Measurements from ENCODE around the gene NUDT3.
"Not testable (repeated sequence)": the region's sequence is repeated elsewhere in the genome, so short reads cannot be mapped to it uniquely, and the experiment has no call there.

Gene NUDT3

GRCh38 chr6:34391786-34392496 lies 528 bp downstream of the NUDT3 start:
- peak; percentile 69 for DNase-seq

DNA sequence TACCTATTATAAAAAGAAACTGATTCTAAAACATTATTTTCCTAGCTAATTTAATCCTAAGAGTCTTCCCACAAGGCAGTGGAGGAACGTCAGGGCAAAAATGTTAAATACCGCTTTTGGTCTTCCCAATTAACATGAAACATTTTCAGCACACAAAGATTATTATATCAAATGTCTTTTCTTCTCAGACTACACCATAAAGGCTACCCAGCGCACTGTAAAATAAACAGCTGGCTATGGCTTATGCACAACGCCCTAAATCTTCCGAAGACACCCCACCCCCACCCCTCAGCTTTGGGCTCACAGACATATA lies 1.0 kb downstream of the NUDT3 start:
- no peak for DNase-seq

DNA sequence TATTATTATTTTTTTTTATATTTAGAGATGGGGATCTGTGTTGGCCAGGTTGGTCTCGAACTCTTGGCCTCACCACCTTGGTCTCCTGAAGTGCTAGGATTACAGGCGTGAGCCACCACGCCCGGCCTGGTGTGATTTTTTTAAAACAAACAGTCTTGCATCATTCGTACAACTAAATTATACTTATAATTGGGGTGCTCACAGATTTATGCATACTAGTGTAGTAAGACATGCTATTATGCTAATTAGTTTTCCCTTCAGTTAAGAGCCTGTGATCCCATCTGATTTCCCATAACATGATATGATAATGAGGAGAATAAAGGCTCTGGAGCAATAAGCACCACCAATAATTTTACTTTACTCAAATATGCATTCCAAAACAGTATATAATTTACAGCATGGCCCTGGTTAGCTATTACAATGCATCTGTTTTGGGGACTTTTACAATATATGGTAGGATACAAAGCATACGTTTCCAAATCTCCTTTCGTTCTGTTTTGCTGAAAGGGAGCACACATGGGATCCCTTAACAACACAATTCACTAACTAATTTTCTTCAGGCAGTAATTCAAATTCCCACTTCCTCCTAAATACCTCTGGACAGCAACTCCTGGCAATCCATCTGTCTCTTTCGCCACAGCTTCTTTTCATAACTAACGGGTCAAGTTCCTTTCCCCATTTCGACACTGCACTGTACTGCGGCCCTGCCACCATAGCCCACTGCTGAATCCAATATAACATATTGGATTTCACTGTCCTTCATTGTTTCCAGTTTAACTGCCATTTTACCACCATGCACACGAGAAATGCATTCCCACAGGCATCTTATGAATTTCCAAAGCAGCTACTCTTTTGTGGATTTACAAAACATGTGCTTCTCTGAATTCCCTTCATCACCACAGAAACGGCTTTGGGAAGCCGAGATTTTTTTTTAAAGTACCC lies 1.7 kb downstream of the NUDT3 start:
- no peak for DNase-seq

DNA sequence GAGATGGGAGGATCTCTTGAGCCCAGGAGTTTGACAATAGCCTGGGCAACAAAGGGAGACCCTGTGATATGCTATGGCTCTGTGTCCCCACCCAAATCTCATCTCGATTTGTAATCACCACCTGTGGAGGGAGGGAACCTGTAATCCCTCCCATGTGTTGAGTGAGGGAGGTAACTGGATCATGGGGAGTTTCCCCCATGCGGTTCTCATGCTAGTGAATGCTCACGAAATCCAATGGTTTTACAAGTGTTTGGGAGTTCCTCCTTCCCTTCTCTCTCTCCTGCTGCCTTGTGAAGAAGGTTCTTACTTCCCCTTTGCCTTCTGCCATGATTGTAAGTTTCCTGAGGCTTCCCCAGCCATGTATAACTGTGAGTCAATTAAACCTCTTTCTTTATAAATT lies 3.4 kb downstream of the NUDT3 start:
- no peak for DNase-seq

- no peak for DNase-seq
Observed at GRCh38 chr6:34388421-34388820, 4.0 kb downstream of the NUDT3 start.

- no peak for DNase-seq
Observed at GRCh38 chr6:34386316-34387137, 5.9 kb downstream of the NUDT3 start.

GRCh38 chr6:34385793-34386195 lies 6.7 kb downstream of the NUDT3 start:
- no peak for DNase-seq

- no peak for DNase-seq
Observed at GRCh38 chr6:34384321-34385153, 7.9 kb downstream of the NUDT3 start.

DNA sequence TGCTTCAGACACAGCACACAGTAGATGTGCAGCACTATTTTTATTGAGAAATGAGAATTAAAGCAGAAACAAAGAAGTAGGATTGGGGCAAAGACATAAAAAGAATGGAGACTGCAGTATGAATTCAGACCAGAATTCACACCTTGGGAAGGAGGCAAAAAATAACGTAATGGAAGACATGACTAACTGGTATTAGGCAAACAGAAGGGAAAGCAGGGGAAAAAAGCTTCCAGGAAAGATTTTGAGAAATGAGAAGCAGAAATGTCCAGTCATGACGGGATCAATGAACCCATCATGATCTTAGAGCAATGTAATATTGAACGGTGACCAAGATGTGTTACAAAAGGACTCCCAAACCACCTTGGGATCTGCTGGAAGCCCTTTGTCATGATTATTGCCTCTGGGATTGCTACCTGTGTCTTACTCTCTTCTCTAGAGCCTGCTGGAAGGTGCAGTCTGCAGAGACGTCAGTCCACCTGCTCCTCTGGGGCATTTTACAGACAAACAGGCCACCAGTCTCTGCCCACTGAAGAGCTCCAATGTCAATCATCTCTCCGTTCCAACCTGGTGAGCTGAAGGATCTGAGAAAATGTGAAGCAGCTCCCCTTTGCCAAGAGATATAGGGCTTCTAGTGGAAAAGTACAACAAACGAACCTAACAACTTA lies 8.7 kb downstream of the NUDT3 start:
- DNase-seq, result no peak

GRCh38 chr6:34383161-34383631 lies 9.3 kb downstream of the NUDT3 start:
- DNase-seq, result no peak

DNA sequence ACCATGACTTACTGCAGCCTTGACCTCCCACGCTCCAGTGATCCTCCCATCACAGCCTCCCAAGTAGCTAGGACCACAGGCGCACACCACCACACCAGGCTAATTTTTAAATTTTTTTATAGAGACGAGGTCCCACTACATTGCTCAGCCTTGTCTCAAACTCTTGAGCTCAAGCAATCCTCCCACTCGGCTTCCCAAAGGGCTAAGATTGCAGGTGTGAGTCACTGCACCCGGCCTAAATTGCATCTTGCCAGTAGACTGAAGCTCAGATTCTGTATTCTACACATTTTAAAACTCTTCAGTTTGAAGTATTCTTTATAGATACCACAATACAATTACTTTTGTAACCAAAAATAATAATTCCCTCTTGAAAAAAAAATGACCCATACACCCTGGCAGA lies 11.4 kb downstream of the NUDT3 start:
- no peak for DNase-seq

DNA sequence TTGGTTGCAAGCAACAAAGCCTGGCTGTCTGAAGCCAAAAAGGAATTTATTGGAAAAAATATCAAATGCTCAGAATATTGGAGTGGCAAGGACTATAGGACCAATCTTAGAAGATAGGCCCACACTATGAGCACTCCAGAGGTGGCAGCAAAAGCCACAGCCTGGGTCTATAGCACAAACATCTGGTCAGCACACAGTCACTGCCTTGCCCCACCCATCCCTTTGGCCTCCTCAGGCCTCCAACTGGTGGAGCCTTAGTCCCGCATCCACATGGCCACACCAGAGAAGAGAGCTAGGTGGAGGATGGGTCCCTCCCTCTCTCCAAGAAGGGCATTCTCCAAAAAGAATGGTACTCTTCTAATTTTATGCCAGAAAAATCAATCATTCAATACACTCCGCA lies 14.0 kb downstream of the NUDT3 start:
- DNase-seq, result no peak

GRCh38 chr6:34377984-34378383 lies 14.5 kb downstream of the NUDT3 start:
- no peak for DNase-seq

DNA sequence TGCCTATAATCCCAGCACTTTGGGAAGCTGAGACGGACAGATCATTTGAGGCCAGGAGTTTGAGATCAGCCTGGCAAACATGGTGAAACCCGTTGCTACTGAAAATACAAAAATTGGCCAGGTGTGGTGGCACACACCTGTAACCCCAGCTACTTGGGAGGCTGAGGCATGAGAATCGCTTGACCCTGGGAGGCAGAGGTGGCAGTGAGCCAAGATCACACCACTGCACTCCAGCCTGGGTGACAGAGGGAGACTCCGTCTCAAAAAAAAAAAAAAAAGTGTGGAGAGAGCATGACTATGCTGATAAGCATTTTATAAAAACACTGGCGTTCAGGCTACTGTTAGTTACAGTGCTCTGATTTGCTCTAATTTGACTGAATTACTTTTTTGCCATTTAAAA lies 14.9 kb downstream of the NUDT3 start:
- not testable (repeated sequence) for DNase-seq

DNA sequence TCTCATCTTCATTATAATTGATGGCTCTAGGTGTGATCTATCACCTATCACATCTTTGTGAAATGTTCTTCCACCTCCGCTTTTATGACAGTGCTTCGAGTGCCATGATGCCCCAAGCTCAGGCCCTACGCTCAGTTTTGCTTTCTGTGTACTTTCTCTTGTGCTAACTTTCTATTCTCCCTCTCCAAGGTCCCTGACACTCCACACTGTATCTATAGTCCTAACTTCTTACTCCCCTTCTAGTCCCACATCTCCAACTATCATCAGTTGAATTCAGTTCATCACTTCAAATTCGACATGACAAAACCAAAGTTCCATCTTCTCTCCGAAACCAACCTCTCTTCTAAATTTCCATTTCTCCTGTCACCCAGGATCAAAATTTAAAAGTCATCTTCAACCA lies 16.6 kb downstream of the NUDT3 start:
- no peak for DNase-seq

- DNase-seq, result no peak
Observed at GRCh38 chr6:34374508-34374907, 18.0 kb downstream of the NUDT3 start.

DNA sequence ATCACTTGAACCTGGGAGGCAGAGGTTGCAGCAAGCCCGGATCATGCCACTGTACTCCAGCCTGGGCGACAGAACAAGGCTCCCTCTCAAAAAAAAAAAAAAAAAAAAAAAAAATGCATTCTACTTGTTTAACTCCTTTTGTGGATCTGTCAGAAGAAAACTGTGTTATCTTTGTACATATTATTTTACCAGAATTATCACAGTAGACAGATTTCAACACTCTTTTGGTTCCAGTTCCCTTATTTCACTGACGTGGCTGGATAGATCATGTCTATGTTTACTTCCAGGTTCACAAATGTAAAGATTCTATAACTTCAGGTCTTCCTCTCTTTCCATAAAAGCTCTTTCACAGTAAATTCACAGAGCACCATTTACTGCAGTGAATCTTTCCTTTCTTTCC lies 18.4 kb downstream of the NUDT3 start:
- DNase-seq, result no peak

DNA sequence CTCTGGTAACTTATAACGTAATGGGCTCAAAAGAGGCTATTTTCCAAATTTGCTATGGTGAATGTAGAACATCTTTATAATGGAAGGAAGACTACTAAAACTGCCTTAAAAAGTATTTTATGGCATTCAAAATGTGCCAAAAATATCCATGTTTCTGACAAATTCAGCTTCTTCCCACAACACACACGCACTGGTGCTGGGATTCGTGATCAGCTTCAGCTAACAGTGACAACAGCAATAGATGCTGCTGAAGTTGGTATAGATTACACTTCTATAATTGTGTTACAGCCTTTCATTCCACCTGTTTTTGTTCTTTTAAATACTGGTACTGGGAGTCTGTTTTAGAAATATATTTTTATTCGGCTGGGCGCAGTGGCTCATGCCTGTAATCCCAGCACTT lies 19.0 kb downstream of the NUDT3 start:
- no peak for DNase-seq

- not testable (repeated sequence) for DNase-seq
Observed at GRCh38 chr6:34371865-34372264, 20.6 kb downstream of the NUDT3 start.

GRCh38 chr6:34370361-34370760 lies 22.1 kb downstream of the NUDT3 start:
- DNase-seq, result no peak

- no peak for DNase-seq
Observed at GRCh38 chr6:34369385-34369784, 23.1 kb downstream of the NUDT3 start.

DNA sequence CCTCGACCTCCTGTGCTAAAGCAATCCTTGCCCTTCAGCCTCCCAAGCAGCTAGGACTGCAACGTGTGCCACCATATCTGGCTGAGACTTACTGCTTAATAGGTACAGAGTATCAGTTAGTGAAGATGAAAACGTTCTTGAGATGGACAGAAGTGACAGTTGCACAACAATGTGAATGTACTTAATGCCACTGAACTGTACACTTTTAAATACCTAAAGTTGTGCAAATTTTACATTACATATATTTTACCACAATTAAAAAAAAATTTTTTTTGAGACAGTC lies 25.9 kb downstream of the NUDT3 start:
- DNase-seq, result no peak
